ENCODE data around the gene DNAI1.

Gene DNAI1

DNA sequence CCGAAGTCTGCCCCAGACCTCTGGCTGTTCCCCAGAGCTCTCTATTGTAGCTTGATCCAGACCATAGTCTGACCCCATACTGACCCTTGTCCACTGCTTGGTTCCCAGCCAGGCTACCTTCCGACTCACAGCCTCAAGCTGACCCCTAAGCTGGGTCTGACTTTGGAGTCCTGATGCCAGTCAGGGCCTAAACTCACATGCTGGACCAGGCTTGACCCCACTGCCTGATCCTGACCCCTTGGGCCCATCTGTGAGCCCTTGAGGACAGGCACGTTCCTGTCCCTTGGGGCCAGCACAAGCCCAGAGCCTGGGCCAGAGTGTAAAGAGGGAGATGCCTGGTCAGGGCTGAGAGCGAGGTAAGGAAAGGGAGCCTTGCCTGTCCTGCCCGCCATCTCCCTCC lies 96.9 kb downstream of the DNAI1 start:
- Histone ChIP-seq H3K27ac (ENCODE audit: low read length) (no peak overlapping the region), H3K4me3 (ENCODE audit: low read depth in 1 of 2, low read length in 2 of 2) (no peak overlapping the region), H3K4me1 (ENCODE audit: control insufficient read depth in 1 of 2, insufficient read depth in 2 of 2, low read length in 2 of 2) (peaks cover 0 to 18% of the 10 kb centered on the region in 2 donors), H3K36me3 (ENCODE audit: control insufficient read depth in 1 of 2, insufficient read depth in 2 of 2, low read length in 2 of 2) (no peaks in the 10 kb centered on the region), H3K27me3 (ENCODE audit: low read depth, low read length) (no peaks in the 10 kb centered on the region), H3K9me3 (ENCODE audit: control insufficient read depth in 1 of 2, low read length in 2 of 2) (no peaks in the 10 kb centered on the region)

DNA sequence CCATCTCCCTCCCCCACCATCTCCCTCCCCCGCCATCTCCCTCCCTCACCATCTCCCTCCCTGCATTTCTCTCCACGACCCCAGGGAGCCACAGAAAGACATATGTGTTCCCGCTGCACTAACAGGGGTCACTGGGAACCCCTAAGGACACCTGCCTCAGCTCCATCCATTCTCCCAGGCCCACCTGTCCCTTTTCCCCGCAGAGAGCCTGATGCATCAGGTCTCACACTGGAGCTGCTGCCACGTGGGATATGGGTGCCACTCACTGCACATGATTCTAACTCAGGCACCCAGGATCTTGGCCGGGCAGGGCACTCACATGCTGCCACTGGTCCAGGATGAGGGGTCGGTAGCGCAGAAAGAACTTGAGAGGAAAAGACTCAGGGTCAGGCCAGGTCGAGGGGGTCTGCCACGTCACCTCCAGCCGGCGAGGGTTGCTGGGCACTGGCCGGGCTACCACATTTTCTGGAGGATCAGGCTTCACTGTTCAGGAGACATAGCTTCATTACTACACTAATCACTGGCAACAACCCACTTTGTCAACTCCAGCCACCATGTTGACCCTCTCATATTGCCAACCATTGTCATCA lies 97.4 kb downstream of the DNAI1 start:
- peaks cover 0 to 22% of the 10 kb centered on the region in 2 donors for H3K4me1 ChIP-seq (ENCODE audit: control insufficient read depth in 1 of 2, insufficient read depth in 2 of 2, low read length in 2 of 2)
- no peaks in the 10 kb centered on the region for H3K36me3 ChIP-seq (ENCODE audit: control insufficient read depth in 1 of 2, insufficient read depth in 2 of 2, low read length in 2 of 2)
- H3K27ac ChIP-seq (ENCODE audit: low read length), result no peak overlapping the region
- no peaks in the 10 kb centered on the region for H3K27me3 ChIP-seq (ENCODE audit: low read depth, low read length)
- H3K4me3 ChIP-seq (ENCODE audit: low read depth in 1 of 2, low read length in 2 of 2), result no peak overlapping the region
- H3K9me3 ChIP-seq (ENCODE audit: control insufficient read depth in 1 of 2, low read length in 2 of 2), result no peaks in the 10 kb centered on the region

GRCh38 chr9:34556949-34557348 lies 98.3 kb downstream of the DNAI1 start:
- Histone ChIP-seq H3K9me3 (ENCODE audit: control insufficient read depth in 1 of 2, low read length in 2 of 2) (peaks cover 0 to 1% of the 10 kb centered on the region in 2 donors), H3K4me1 (ENCODE audit: control insufficient read depth in 1 of 2, insufficient read depth in 2 of 2, low read length in 2 of 2) (peaks cover 0 to 22% of the 10 kb centered on the region in 2 donors), H3K4me3 (ENCODE audit: low read depth in 1 of 2, low read length in 2 of 2) (no peak overlapping the region), H3K36me3 (ENCODE audit: control insufficient read depth in 1 of 2, insufficient read depth in 2 of 2, low read length in 2 of 2) (no peaks in the 10 kb centered on the region), H3K27ac (ENCODE audit: low read length) (no peak overlapping the region), H3K27me3 (ENCODE audit: low read depth, low read length) (no peaks in the 10 kb centered on the region)

- peaks cover 0 to 22% of the 10 kb centered on the region in 2 donors for H3K4me1 ChIP-seq (ENCODE audit: control insufficient read depth in 1 of 2, insufficient read depth in 2 of 2, low read length in 2 of 2)
- no peak overlapping the region for H3K4me3 ChIP-seq (ENCODE audit: low read depth in 1 of 2, low read length in 2 of 2)
- H3K36me3 ChIP-seq (ENCODE audit: control insufficient read depth in 1 of 2, insufficient read depth in 2 of 2, low read length in 2 of 2), result no peaks in the 10 kb centered on the region
- H3K27me3 ChIP-seq (ENCODE audit: low read depth, low read length), result no peaks in the 10 kb centered on the region
- no peak overlapping the region for H3K27ac ChIP-seq (ENCODE audit: low read length)
- peaks cover 0 to 6% of the 10 kb centered on the region in 2 donors for H3K9me3 ChIP-seq (ENCODE audit: control insufficient read depth in 1 of 2, low read length in 2 of 2)
These were observed 99.1 kb downstream of the DNAI1 start for GRCh38 chr9:34557426-34558321.

DNA sequence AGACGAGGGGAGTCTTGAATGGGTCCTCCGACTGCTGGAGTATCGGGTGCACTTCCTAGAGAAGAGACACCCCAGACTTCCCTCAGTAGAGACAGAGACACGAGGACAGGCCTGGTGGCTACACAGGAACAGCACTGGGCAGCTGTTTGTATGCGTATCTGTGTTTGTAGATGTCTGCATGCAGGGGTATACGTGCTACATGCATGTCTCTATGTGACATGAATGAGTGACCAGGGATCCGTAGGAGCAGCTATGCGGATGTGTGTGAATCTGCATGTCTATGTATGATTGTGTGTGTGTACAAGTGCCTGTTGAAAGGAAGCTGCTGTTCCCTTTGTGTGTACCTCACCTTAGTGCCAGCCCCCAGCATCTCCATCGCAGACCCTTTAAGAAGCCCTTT lies 99.8 kb downstream of the DNAI1 start:
- Histone ChIP-seq H3K9me3 (ENCODE audit: control insufficient read depth in 1 of 2, low read length in 2 of 2) (peaks cover 0 to 6% of the 10 kb centered on the region in 2 donors), H3K36me3 (ENCODE audit: control insufficient read depth in 1 of 2, insufficient read depth in 2 of 2, low read length in 2 of 2) (no peaks in the 10 kb centered on the region), H3K27me3 (ENCODE audit: low read depth, low read length) (no peaks in the 10 kb centered on the region), H3K27ac (ENCODE audit: low read length) (no peak overlapping the region), H3K4me3 (ENCODE audit: low read depth in 1 of 2, low read length in 2 of 2) (no peak overlapping the region), H3K4me1 (ENCODE audit: control insufficient read depth in 1 of 2, insufficient read depth in 2 of 2, low read length in 2 of 2) (peaks cover 0 to 22% of the 10 kb centered on the region in 2 donors)

DNA sequence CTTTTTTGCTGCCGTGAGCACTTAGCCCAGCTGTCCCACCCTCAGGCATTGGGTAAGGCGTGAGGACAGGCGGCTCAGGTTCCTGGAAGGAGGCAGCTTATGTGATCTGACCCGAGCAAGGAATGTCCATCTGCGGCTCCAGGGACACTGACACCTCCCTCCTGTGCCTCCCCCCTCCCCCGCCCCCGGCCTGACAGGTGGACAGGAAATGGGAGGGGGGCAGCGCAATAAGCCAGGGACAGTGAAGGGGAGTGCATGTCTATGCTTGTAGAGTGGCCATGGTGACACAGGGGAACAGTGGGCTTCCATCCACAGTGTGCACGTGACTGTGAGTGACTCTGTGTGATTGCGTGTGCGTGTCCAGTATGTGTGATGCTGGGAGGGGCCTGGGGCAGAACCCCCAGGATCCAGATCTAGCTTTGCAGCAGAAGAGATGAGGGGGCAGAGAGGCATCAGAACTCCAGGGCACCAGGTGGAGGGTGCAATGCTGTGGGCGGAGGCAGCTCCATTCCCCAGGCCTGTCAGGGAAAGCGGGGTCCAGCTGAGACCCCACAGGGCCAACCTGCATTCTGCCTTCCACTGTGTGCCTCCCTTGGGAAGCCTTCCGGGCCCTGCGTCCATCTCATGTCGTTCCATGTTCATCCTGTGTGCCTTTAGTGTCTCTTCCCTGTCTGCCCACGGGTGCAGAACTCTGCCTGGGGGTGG lies 100.5 kb downstream of the DNAI1 start:
- Histone ChIP-seq H3K9me3 (ENCODE audit: control insufficient read depth in 1 of 2, low read length in 2 of 2) (peaks cover 0 to 6% of the 10 kb centered on the region in 2 donors), H3K27ac (ENCODE audit: low read length) (no peak overlapping the region), H3K27me3 (ENCODE audit: low read depth, low read length) (no peaks in the 10 kb centered on the region), H3K4me1 (ENCODE audit: control insufficient read depth in 1 of 2, insufficient read depth in 2 of 2, low read length in 2 of 2) (peaks cover 0 to 22% of the 10 kb centered on the region in 2 donors), H3K4me3 (ENCODE audit: low read depth in 1 of 2, low read length in 2 of 2) (no peak overlapping the region), H3K36me3 (ENCODE audit: control insufficient read depth in 1 of 2, insufficient read depth in 2 of 2, low read length in 2 of 2) (no peaks in the 10 kb centered on the region)

DNA sequence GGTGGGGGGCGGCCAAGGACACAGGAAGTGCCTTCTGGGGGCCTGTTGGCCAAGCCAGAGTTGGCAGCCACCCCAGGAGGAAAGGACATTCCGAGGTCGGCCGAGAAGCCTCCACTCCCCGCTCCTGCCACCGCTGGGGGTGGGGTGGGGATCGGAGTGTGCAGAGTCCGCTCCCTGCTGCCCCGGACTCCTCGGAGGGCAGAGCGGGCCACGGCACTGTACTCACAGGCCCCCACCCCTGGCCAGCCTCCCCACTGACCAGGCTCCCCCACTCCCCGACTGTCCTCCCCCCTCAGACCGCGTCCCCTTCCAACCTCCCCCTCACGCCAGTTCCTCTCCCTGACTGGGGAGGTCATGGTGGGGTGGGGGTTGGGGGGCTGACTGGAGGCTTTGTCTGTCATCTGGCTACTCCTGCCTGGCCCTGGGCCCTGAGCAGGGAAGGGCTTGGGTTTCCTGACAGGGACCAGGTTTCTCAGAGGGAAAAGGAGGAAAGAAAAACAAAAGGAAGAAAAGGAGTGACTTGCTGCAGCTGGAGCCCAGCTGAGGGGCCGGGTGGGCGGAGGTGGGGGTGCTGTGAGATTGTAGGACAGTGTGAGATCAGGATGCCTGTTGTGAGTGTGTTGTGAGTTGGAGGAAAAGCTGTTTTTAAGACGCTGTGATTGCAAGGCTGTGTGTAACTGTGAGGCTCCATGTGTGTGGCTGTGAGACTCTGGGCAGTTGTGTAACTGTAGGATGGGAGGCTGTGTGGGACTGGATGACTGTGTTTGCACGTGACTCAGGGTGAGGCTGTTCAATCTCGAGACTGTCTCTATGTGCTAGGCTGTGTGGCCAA lies 101.2 kb downstream of the DNAI1 start:
- peaks cover 0 to 20% of the 10 kb centered on the region in 2 donors for H3K4me1 ChIP-seq (ENCODE audit: control insufficient read depth in 1 of 2, insufficient read depth in 2 of 2, low read length in 2 of 2)
- no peak overlapping the region for H3K4me3 ChIP-seq (ENCODE audit: low read depth in 1 of 2, low read length in 2 of 2)
- H3K27me3 ChIP-seq (ENCODE audit: low read depth, low read length), result no peaks in the 10 kb centered on the region
- H3K36me3 ChIP-seq (ENCODE audit: control insufficient read depth in 1 of 2, insufficient read depth in 2 of 2, low read length in 2 of 2), result no peaks in the 10 kb centered on the region
- H3K9me3 ChIP-seq (ENCODE audit: control insufficient read depth in 1 of 2, low read length in 2 of 2), result peaks cover 0 to 6% of the 10 kb centered on the region in 2 donors
- no peak overlapping the region for H3K27ac ChIP-seq (ENCODE audit: low read length)

GRCh38 chr9:34560599-34561214 lies 102.1 kb downstream of the DNAI1 start:
- H3K4me1 ChIP-seq (ENCODE audit: control insufficient read depth in 1 of 2, insufficient read depth in 2 of 2, low read length in 2 of 2), result peaks cover 0 to 15% of the 10 kb centered on the region in 2 donors
- no peak overlapping the region for H3K4me3 ChIP-seq (ENCODE audit: low read depth in 1 of 2, low read length in 2 of 2)
- H3K9me3 ChIP-seq (ENCODE audit: control insufficient read depth in 1 of 2, low read length in 2 of 2), result peaks cover 0 to 6% of the 10 kb centered on the region in 2 donors
- no peaks in the 10 kb centered on the region for H3K36me3 ChIP-seq (ENCODE audit: control insufficient read depth in 1 of 2, insufficient read depth in 2 of 2, low read length in 2 of 2)
- no peak overlapping the region for H3K27ac ChIP-seq (ENCODE audit: low read length)
- no peaks in the 10 kb centered on the region for H3K27me3 ChIP-seq (ENCODE audit: low read depth, low read length)

- H3K9me3 ChIP-seq (ENCODE audit: control insufficient read depth in 1 of 2, low read length in 2 of 2), result peaks cover 0 to 6% of the 10 kb centered on the region in 2 donors
- H3K27ac ChIP-seq (ENCODE audit: low read length), result no peak overlapping the region
- H3K36me3 ChIP-seq (ENCODE audit: control insufficient read depth in 1 of 2, insufficient read depth in 2 of 2, low read length in 2 of 2), result no peaks in the 10 kb centered on the region
- H3K4me1 ChIP-seq (ENCODE audit: control insufficient read depth in 1 of 2, insufficient read depth in 2 of 2, low read length in 2 of 2), result peaks cover 0 to 15% of the 10 kb centered on the region in 2 donors
- H3K27me3 ChIP-seq (ENCODE audit: low read depth, low read length), result no peaks in the 10 kb centered on the region
- H3K4me3 ChIP-seq (ENCODE audit: low read depth in 1 of 2, low read length in 2 of 2), result no peak overlapping the region
These were observed 103.6 kb downstream of the DNAI1 start for GRCh38 chr9:34562135-34562745.

GRCh38 chr9:34563262-34563661 lies 104.7 kb downstream of the DNAI1 start:
- no peak overlapping the region for H3K4me3 ChIP-seq (ENCODE audit: low read depth in 1 of 2, low read length in 2 of 2)
- peaks cover 0 to 15% of the 10 kb centered on the region in 2 donors for H3K4me1 ChIP-seq (ENCODE audit: control insufficient read depth in 1 of 2, insufficient read depth in 2 of 2, low read length in 2 of 2)
- no peaks in the 10 kb centered on the region for H3K27me3 ChIP-seq (ENCODE audit: low read depth, low read length)
- H3K36me3 ChIP-seq (ENCODE audit: control insufficient read depth in 1 of 2, insufficient read depth in 2 of 2, low read length in 2 of 2), result no peaks in the 10 kb centered on the region
- peaks cover 0 to 6% of the 10 kb centered on the region in 2 donors for H3K9me3 ChIP-seq (ENCODE audit: control insufficient read depth in 1 of 2, low read length in 2 of 2)
- H3K27ac ChIP-seq (ENCODE audit: low read length), result no peak overlapping the region

All from muscle layer of duodenum (tissue), 2 donors.